GM13977 (cell line): Measurements from ENCODE around the gene UBIAD1.

Experiments used
- DNase-seq: peaks from one replicate; pipeline ENCODE4 v3.0.0; 2012; ENCODE audit warnings: low spot score
- in situ Hi-C: fragments of 300-500 bp; cut with MboI; formaldehyde crosslinking; loops from one replicate; pipeline ENCODE4 v1.12.0; 2022; ENCODE audit warnings: low sequenced_read_pairs, low pct_unique_long_range_greater_than_20kb, mixed read lengths, inconsistent platforms; ENCODE audit not compliant: unreplicated experiment
- TF ChIP-seq, protein P1 (sequence below): IDR thresholded peaks from 2 replicates; pipeline ENCODE4 v1.5.1; 2012; ENCODE audit warnings: mild to moderate bottlenecking, control low read depth; ENCODE audit not compliant: insufficient read depth; ENCODE audit errors: extremely low read depth, missing control alignments

UBIAD1 gene

DNA sequence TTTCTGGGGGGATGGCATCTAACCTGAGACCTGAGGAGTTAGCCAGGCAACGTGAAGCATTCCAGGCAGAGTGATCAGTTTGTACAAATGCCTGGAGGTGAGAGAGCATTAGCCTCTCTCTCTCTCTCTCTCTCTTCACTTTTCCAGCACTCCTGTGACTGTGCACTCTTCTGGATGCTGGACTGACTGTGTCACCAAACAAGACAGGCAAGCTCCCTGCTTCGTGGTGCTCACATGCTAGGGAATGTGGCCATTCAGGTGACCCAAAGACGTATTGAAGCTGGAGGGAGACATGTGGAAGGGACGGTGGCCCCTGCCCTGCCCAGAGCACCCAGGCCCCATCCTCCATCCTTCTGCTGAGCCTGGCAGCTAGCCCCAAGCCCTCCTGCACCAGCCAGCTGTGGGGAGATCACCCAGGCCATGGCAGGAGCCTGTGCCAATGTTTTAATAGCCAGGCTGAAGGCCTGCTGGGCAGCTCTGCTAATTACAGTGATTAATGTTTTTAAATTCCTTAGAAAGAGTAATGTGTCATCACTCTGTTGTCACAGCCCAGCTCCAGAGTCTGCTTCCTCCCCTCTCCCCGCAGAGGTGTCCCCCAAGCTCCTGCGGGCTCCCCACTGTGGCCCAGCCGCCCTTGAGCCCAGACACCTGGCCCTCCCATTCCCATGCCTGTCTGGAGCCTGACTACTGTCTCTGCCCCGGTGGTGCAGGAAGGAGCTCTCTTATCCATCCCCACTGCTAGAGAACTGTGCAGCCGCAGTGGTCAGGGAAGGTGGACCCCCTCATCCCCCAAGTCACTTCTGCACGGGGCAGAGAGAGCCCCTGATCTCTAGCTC is 48.9 kb downstream of the UBIAD1 start:
- in situ Hi-C loops, result no loop called here
- TF ChIP-seq, protein P1, sequence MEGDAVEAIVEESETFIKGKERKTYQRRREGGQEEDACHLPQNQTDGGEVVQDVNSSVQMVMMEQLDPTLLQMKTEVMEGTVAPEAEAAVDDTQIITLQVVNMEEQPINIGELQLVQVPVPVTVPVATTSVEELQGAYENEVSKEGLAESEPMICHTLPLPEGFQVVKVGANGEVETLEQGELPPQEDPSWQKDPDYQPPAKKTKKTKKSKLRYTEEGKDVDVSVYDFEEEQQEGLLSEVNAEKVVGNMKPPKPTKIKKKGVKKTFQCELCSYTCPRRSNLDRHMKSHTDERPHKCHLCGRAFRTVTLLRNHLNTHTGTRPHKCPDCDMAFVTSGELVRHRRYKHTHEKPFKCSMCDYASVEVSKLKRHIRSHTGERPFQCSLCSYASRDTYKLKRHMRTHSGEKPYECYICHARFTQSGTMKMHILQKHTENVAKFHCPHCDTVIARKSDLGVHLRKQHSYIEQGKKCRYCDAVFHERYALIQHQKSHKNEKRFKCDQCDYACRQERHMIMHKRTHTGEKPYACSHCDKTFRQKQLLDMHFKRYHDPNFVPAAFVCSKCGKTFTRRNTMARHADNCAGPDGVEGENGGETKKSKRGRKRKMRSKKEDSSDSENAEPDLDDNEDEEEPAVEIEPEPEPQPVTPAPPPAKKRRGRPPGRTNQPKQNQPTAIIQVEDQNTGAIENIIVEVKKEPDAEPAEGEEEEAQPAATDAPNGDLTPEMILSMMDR, result no peak
- no peak for DNase-seq

DNA sequence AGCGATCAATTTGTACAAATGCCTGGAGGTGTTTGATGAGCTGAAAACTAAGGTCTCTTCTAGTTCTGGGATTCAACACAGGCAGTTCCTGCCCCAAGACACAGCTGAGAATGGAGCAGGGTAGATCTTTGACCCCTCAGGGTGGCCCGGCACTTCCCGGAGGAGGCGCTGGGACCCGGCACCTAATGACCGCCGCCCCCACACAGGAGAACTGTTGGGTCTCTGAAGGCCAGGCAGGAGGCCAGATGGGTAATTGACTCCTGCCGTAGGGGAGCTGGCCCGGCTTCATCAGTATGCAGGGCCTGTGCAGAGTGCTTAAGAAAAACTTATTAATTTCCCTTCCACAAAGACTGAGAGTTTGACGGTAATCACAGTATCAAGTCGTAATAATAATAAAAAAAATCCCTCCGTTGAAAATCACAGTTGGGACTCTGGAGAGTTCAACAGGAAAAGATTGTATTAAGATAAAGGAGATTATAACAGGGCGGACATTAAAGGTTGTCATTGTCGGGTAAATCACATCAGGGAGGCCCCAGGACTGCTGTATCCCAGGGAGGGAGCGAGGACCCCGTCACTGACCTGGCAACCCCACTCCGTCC is 51.7 kb downstream of the UBIAD1 start:
- DNase-seq, result no peak

DNA sequence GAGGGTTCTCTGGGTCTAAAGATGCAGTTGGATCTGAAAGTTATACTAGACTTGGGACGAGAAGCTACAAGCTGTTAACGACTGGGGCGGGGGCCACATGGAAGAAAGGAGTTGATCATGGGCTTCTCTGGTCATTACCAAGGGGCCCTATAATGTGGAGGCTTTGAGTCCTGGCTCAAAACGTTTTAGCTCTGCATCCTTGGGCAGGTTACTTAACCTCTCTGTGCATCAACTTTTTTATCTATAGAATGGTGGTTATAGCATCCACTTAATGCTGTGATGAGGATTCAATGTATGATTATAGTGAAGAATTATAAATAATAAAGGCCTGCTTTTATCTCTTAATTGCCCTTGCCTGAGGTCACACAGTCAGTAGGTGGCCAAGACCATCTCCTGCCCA is 53.1 kb downstream of the UBIAD1 start:
- TF ChIP-seq, protein P1, result no peak
- no peak for DNase-seq
- in situ Hi-C loops, result loop anchor here (25.0 kb wide), 1 partner anchor 311 kb away; no protein-coding TSS in a partner anchor

More for the DNA sequence above, 51.7 kb downstream of the UBIAD1 start:
- TF ChIP-seq, protein P1, result no peak
- in situ Hi-C loops, result loop anchor here (25.0 kb wide), 1 partner anchor 313 kb away; no protein-coding TSS in a partner anchor

DNA sequence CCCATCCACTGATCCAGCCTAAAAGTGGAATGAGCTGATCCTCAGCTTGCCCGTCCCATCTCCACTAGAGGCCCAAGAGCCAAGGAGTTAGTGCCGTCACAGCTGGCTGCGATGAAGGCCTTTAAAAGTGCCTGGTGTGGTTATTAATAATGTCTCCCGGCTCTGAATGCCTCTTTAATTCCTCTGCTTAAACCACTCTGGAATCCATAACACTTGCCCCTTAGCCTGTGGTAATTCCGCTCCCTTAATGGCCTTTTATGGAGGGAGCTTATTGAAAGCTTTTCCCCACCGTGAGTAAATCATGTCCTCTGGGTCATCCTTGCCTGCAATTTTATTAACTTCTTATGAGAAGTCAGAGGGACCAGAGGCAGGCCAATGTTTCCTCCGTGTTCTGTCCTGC is 55.4 kb downstream of the UBIAD1 start:
- in situ Hi-C loops, result loop anchor here (25.0 kb wide), 1 partner anchor 309 kb away; no protein-coding TSS in a partner anchor
- TF ChIP-seq, protein P1, result no peak
- no peak for DNase-seq

DNA sequence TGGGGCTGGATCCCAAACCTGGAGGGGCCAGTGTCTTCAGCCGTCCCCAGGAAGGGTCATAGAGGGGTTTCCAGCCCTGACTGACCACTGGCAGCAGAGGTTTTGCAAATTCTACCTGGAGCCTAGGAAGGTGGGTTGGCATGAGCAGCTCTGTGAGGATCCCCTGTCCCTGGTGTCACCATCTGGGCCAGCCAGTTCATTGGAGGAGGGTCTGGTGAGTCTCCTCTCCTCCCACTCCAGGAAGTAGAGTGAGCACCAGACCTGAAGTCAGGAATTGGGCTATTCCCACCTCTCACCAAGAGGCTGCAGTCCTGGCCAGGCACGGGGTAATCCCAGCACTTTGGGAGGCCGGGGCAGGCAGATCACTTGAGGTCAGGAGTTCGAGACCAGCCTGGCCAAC is 57.4 kb downstream of the UBIAD1 start:
- TF ChIP-seq, protein P1, result no peak
- DNase-seq, result no peak
- in situ Hi-C loops, result loop anchor here (25.0 kb wide), 1 partner anchor 307 kb away; no protein-coding TSS in a partner anchor

DNA sequence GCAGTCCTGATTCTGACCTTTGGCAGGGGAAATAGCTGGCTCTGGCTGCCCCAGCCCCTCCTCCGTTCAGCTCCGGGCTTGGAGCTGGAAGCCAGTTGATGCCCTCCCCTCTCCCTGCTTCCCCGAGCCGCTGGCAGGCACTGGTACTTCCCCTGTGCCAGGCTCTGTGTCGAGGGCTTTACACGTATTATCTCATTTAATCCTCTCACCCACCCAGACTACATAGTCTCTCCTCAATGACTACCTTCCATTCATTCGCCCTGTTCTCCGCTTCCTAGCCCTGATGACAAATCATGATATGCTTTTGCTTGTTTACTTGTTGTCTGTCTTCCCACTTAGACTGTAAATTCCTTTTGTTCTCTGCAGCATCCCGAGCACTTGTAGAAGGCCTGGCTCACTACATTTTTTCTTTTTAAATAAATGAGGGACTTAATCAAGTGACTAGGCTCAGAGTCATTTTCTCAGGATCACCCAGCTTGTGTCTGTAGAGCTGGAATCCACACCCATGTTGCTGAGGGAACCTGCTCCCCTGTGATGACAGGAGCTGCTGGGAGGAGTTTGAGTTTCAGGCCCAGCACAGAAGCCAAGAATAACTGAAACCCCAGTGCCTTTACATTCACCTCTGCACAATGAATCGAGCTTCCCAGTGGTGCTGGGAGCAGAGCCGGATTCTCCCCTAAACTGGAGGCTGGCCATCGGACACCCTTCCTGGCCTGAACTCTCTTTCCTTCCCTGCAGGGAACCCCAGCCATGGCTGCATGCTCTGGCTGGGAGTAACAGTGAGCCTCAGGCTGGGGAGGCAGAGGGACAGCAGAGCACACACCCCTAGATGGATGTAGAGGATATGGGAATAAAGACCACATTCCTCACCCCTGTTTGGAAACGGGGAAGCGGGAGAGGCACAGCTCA is 58.3 kb downstream of the UBIAD1 start:
- in situ Hi-C loops, result loop anchor here (25.0 kb wide), 1 partner anchor 306 kb away; no protein-coding TSS in a partner anchor

More for the DNA sequence above, 58.3 kb downstream of the UBIAD1 start:
- DNase-seq, result no peak
- TF ChIP-seq, protein P1, result no peak
